GM18508 (cell line): ENCODE results near the gene NPAS4.
"Not testable (repeated sequence)": the region's sequence is repeated elsewhere in the genome, so short reads cannot be mapped to it uniquely, and the experiment has no call there.

Source experiments
- ATAC-seq: cut with Tn5 transposase; IDR thresholded peaks from one replicate; pipeline ENCODE4 v1.9.1; 2021; ENCODE audit warnings: moderate number of reproducible peaks; ENCODE audit not compliant: insufficient read depth, unreplicated experiment

NPAS4 gene

DNA sequence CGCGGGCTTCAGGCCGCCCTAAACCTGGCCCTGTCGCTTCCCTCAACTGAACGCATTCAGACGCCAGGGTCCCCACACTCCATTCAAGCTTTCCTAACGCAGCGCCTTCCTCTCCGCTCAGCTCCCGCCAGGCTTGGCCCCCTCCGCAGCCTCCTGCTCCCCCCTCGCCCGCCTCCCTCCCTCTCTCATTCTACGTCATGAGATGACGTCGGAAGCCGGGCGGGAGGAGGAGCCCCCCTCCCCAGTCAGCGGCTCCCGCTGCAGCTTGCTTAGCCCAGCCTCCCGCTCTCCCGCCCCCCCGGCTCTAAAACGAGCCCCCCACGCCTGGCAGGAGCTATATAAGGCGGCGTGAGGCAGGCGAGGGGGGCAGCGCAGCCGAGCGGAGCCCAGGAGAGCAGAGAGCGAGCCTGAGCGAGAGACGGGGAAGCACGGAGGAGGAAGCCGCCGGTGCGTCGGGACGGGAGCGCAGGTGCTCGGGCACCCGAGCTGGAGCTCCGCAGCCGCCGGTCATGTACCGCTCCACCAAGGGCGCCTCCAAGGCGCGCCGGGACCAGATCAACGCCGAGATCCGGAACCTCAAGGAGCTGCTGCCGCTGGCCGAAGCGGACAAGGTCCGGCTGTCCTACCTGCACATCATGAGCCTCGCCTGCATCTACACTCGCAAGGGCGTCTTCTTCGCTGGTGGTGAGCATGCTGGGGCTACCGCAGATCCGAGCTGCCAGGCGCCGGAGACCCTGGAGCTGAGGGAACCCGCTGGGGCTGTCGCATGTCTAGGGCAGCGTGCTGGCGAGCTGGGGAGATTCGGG is at the start of gene NPAS4:
Gene NPAS4, plus strand, starts transcription at position 365 of the 806 bp plus-strand sequence. Its CDS starts 145 bp downstream, at position 510.
- ATAC-seq, result no peak

- ATAC-seq, result no peak
These were observed 49.0 kb upstream of the NPAS4 start, which contains the start of gene SLC29A2 for GRCh38 chr11:66371627-66372415. Gene SLC29A2 (minus strand): TSS chr11:66371760. CDS start chr11:66371591, 169 bp downstream.

- ATAC-seq, result no peak
These were observed 47.6 kb upstream of the NPAS4 start for GRCh38 chr11:66373265-66373664.

GRCh38 chr11:66373690-66374287 is 47.0 kb upstream of the NPAS4 start:
- not testable (repeated sequence) for ATAC-seq

GRCh38 chr11:66380264-66380663 is 40.6 kb upstream of the NPAS4 start:
- ATAC-seq, result not testable (repeated sequence)

DNA sequence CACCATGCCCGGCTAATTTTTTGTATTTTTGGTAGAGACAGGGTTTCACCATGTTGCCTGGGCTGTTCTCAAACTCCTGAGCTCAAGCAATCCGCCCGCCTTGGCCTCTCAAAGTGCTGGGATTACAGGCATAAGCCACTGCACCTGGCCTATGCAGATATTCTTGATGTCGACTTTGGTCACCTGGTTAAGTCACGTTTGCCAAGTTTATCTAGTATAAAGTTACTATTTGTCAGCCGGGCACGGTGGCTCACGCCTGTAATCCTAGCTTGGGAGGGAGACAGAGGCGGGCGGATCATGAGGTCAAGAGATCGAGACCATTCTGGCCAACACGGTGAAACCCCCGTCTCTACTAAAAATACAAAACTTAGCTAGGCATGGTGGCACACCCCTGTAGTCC is 36.5 kb upstream of the NPAS4 start:
- not testable (repeated sequence) for ATAC-seq

DNA sequence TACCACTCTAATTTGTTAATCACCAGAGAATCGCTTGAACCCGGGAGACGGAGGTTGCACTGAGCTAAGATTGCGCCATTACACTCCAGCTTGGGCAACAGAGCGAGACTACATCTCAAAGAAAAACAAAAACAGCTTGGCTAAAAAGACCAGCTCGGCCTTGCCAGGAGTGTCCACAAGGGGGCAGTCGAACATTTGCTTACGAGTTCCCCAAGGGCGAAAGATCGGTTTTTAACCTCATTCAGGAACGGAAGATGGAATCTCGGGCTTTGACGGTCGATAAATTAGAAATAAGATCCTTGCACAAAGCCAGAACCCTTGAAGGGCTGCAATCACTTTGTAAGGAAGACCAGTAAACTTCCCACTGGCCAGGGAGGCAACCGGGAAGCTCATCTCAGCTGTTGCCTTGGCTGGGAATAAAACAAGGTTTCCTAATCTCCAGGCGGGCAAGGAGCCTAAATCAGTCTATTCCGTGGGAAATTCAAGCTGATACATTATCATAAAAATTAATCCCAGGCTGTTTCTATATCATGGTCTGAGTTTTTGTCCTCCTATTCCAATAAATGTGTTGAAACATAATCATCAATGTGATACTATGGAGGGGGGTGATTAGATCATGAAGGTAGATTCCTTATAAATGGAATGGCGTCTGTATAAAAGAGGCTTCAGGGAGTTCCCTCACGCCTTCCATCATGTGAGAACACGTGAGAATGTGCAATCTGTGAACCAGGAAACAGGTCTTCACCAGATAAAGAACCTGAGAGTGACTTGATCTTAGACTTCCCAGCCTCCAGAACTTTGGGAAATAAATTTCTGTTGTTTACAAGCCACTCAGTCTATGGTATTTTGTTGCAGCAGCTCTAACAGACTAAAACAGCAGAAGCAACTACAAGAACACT is 34.4 kb upstream of the NPAS4 start:
- no peak for ATAC-seq

GRCh38 chr11:66388780-66389386 is 32.0 kb upstream of the NPAS4 start:
- ATAC-seq, result no peak

GRCh38 chr11:66391322-66391721 is 29.5 kb upstream of the NPAS4 start:
- no peak for ATAC-seq

GRCh38 chr11:66393954-66394353 is 26.9 kb upstream of the NPAS4 start:
- no peak for ATAC-seq

GRCh38 chr11:66407651-66408050 is 13.2 kb upstream of the NPAS4 start:
- ATAC-seq, result no peak

- no peak for ATAC-seq
These were observed 12.2 kb upstream of the NPAS4 start for GRCh38 chr11:66408488-66409214.

DNA sequence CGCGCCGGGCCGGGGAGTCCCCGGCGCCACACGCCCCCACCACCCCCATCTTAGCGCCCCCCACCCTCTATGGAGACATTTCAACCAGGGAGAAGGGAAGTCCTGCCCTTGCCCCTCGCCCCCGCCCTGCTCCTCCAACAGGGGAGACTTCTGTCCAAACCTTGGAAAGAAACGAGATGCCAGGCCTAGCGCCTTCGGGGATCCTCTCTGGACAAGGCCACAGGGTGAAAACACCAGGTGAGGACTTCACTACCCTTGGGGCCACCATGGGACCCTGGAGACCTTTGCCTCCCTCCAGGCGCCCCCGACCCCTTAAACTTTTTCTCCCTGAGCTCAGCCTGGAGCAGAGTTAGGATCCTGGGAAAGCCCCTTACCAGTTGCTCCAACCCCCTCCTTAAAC is 11.6 kb upstream of the NPAS4 start:
- no peak for ATAC-seq

GRCh38 chr11:66410191-66410590 is 10.6 kb upstream of the NPAS4 start:
- no peak for ATAC-seq

DNA sequence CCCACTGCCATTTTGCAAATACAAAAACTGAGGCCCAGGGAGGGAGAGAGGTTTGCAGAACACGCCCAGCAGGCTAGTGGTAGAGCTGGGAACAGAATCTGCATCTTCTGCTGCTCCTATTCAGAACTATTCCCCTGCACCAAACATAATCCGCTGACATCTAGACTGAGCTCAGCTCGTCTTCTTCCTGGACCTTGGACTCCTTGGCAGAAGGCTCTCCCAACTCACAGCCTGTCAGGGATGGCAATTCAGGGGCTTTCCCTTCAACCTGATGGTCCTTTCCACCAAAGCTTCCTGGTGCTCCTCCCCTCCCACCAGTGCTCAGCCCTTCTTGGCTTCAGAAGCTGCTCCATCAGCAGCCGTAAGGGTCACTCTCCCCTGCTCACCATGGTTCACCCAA is 9.5 kb upstream of the NPAS4 start:
- ATAC-seq, result no peak

- no peak for ATAC-seq
These were observed 8.7 kb upstream of the NPAS4 start for GRCh38 chr11:66412110-66412509.

DNA sequence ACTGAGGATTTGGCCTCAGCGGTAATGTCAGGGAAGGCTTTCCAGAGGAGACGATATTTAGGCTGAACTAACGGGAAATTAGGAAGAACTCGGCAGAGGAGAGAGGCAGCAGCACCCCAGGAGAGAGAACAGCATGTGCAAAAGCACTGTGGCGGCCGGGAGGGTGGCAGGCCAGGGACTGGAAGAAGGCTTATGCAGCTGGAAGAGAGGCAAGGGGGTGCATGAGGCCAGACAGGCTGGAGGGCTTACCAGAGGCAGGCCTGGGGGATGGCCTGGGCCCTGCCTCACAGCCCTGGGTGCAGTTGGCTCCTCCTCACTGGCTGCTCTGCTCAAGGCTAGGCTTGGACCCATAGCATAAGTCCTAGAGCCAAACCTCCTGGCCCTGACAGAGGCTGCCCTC is 7.7 kb upstream of the NPAS4 start:
- no peak for ATAC-seq

DNA sequence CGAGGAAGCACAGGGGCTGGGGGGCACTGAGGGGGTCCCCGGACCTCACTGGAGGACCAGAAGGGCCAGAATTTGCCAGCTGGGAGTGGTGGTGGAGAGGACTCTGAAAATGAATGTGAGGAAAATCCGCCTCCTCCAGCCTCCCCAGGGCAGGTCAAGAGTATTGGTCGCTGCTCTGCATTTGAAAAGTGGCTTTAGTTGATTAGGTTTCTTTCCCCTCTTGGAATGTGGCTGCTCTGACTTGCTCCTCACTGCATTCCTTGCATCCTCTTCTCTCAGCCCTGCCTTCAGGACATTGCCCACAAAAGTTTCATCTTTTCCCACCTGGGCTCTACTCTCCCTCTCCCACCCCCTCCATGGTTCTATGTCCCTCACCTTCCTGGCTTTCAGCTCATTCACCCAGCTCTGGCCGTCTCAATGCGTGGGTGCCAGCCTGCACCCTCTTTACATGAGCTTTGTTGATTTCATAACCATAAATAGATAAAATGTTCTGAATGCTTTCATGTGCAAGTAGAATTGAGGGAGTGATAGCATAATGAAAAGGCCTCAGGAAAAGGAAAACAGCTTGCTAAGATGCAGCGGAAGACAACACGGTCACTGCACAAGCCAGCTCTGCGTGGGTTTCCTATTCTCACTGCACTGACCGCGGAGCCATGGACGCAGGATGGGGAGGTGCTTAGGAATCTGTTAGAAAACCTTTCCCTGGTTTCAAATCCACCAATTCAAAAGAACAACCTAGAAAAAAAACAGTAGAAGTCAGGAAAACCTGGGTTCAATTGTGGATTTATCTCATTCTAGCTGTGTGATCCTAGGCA is 6.5 kb upstream of the NPAS4 start:
- ATAC-seq, result no peak
